WI38 (cell line): ENCODE measurements around the gene GLI2.

Experiments used
- H3K4me3 ChIP-seq: 2 replicates; pipeline ENCODE4 v1.5.1; 2011; ENCODE audit warnings: low read depth, mild to moderate bottlenecking, control low read depth, low read length
- TF ChIP-seq, protein P1 (sequence below): IDR thresholded peaks from 2 replicates; pipeline ENCODE4 v1.5.1; 2012; ENCODE audit warnings: low read depth, mild to moderate bottlenecking, control low read depth, low read length

Gene GLI2

DNA sequence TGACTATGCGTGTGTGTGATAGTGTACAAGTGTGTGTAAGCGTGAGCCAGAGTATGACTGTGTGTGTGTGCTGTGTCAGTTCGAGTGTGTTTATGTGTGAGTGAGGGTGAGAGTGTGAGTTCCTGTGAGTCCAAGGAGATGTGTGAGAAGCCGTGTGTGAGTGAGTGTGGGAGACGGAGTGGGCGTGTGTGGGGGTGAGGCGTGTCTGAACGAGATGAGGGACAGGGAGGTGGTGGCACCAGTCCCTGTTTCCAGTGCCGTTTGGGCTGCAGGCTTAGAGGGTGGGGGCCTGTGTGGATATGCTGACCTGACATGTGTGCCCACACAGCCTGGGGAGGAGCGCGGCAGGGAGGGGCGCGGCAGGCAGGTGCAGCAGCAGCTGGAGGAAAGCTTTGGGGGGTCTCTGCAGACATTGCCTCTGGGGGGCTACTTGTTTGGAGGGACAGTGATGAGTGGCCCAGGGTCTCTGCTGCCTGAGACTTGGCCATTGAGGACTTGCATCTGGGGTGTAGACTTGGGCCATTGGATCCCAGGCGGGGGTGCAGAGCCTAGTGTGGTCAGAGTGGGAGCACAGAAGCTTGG lies 41.6 kb downstream of the GLI2 start:
- H3K4me3 ChIP-seq, result no peak overlapping the region
- TF ChIP-seq, protein P1, sequence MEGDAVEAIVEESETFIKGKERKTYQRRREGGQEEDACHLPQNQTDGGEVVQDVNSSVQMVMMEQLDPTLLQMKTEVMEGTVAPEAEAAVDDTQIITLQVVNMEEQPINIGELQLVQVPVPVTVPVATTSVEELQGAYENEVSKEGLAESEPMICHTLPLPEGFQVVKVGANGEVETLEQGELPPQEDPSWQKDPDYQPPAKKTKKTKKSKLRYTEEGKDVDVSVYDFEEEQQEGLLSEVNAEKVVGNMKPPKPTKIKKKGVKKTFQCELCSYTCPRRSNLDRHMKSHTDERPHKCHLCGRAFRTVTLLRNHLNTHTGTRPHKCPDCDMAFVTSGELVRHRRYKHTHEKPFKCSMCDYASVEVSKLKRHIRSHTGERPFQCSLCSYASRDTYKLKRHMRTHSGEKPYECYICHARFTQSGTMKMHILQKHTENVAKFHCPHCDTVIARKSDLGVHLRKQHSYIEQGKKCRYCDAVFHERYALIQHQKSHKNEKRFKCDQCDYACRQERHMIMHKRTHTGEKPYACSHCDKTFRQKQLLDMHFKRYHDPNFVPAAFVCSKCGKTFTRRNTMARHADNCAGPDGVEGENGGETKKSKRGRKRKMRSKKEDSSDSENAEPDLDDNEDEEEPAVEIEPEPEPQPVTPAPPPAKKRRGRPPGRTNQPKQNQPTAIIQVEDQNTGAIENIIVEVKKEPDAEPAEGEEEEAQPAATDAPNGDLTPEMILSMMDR, result no peak

DNA sequence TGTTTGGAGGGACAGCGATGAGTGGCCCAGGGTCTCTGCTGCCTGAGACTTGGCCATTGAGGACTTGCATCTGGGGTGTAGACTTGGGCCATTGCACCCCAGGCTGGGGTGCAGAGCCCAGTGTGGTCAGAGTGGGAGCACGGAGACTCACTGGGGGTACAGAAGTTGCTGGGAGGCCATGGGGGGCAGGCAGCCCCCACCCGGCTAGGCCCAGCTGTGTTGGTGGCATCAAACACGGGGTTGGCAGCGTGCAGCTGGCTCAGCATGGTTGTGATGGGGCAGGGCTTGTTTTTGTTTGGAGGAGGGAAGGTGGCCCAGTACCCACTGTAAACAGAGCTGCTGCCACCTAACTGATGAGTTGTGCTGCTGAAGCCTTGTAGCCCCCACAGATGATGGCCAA lies 42.1 kb downstream of the GLI2 start:
- H3K4me3 ChIP-seq, result no peak overlapping the region
- TF ChIP-seq, protein P1, result no peak

DNA sequence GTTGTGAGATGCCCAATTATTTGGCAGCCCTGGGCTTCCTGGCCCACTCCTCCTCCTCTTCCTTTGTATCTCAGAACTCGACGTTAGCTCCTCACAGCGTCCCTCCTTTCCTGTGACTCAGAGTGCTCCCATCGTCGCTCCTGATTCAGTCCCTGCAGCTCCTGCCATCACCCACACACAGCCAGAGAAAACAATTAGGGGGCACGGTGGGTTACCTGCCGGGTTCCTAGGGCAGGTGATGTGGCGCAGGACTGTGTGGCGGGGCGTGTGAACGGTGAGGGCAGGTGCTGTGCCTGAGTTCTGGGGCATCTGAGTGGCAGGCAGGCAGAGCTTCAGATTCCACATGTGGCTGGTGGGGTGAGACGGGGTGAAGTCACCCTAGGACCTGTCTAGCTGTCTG lies 42.6 kb downstream of the GLI2 start:
- H3K4me3 ChIP-seq, result no peak overlapping the region
- TF ChIP-seq, protein P1, result no peak

DNA sequence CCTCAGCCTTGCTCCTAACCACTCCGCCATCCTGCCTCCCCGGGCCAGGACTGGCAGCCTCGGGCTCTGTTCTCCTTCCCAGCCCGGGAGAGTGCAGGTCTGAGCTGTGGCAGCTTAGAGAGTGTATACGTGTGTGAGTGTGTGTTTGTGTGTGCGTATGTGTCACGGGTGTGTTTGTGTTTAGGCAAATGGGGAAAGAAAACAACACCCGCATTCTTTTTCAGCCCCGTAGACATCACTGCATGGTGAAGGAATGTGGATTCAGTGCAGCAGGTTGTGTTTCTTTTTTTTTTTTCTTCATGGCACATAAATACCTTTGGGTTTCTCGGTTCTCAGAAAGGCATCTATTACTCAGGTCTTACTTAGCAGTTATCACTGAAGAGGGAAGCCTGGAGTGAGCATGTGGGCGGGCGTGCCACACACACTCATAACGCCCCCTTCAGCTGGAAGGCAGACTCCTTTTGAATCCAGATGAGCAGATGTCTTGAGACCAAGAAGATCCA lies 44.2 kb downstream of the GLI2 start:
- H3K4me3 ChIP-seq, result no peak overlapping the region
- TF ChIP-seq, protein P1, result no peak

DNA sequence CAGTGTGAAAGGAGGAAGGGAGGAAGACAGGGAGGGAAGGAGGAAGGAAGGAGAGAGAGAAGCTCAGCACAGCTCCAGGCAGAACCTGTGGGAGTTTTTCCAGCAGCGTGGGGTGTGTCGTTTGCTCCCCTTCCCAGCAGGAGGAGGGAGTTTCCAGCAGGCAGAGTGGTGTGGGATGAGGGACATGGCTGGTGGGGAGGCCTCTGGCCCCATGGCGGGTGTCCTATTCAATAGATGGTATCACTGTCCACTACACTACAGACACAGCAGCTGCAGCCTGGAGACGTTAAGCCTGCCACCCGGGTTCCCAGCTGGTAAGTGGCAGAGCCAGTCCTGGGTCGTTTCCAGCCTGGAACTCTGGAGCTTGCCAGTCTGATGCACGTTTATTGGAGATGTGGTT lies 44.7 kb downstream of the GLI2 start:
- no peak overlapping the region for H3K4me3 ChIP-seq
- TF ChIP-seq, protein P1, result no peak

DNA sequence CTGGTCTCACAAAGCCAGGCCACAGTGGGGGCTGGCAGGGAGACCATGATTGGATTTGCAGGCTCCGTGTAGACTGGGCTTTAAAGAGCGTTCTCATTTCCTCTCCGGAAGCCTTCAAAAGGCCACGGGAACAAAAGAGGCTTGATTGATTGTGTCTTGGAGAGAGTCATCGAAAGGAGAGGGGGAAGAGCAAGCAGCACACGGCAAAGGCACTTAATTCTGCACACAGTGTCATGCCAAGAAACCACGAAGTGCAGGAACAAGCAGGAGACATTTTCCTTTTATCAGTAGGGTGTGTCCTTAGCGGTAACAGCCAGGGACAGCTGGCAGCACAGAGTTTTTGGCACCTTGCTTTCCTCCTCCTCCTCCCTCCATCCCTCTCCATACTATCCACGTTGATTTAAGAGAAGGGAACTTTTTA lies 47.7 kb downstream of the GLI2 start:
- no peak overlapping the region for H3K4me3 ChIP-seq

DNA sequence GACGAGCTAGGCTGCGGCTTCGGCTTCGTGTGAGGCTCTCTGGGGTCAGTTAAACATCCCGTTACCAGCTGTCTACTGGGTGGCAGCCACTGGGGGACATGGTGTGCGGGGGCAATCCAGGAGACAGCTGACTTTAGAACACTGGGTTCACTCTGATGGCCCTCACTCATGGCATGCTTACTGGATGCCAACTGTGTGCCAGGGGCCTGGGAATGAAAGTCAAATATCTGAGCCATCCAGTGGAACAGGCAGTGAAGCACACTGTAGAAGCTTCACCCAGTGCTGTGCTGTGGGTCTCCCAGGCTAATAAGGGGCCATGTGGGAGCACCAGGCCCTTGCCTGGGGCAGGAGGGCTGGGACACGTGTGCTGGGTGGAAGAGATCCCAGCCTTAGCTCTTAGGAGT lies 48.3 kb downstream of the GLI2 start:
- TF ChIP-seq, protein P1, result no peak

More for the DNA sequence above, 47.7 kb downstream of the GLI2 start:
- TF ChIP-seq, protein P1, result no peak

More for the DNA sequence above, 48.3 kb downstream of the GLI2 start:
- no peak overlapping the region for H3K4me3 ChIP-seq
